ENCODE data around the gene AKR7A3. TPM values are rescaled to one million over a fixed set of nuclear protein-coding genes. Genes with fewer than 3 reads are reported as not detected.
"Not testable (repeated sequence)": the region's sequence is repeated elsewhere in the genome, so short reads cannot be mapped to it uniquely, and the experiment has no call there.

The AKR7A3 gene
- total RNA-seq, 1 experiment from 2014 or later = 0.22 TPM

- DNase-seq (ENCODE audit: extremely low read depth, low read depth) = no peak
Observed at GRCh38 chr1:19300211-19300610, 11.6 kb upstream of the AKR7A3 start.

- DNase-seq (ENCODE audit: extremely low read depth, low read depth) = no peak
Observed at GRCh38 chr1:19294638-19295037, 6.1 kb upstream of the AKR7A3 start.

GRCh38 chr1:19289244-19289643, 674 bp upstream of the AKR7A3 start:
- no peak for DNase-seq (ENCODE audit: extremely low read depth, low read depth)

- DNase-seq (ENCODE audit: extremely low read depth, low read depth) = no peak
Observed at GRCh38 chr1:19287436-19288185, 959 bp downstream of the AKR7A3 start.

GRCh38 chr1:19285807-19286206, 2.8 kb downstream of the AKR7A3 start:
- not testable (repeated sequence) for DNase-seq (ENCODE audit: extremely low read depth, low read depth)

- not testable (repeated sequence) for DNase-seq (ENCODE audit: extremely low read depth, low read depth)
Observed at GRCh38 chr1:19285366-19285765, 3.2 kb downstream of the AKR7A3 start.

- DNase-seq (ENCODE audit: extremely low read depth, low read depth) = no peak
Observed at GRCh38 chr1:19284881-19285280, 3.7 kb downstream of the AKR7A3 start.

GRCh38 chr1:19283891-19284290, 4.7 kb downstream of the AKR7A3 start:
- no peak for DNase-seq (ENCODE audit: extremely low read depth, low read depth)

GRCh38 chr1:19274636-19275035, 13.9 kb downstream of the AKR7A3 start:
- no peak for DNase-seq (ENCODE audit: extremely low read depth, low read depth)

GRCh38 chr1:19273844-19274531, 14.6 kb downstream of the AKR7A3 start:
- DNase-seq (ENCODE audit: extremely low read depth, low read depth) = not testable (repeated sequence)

GRCh38 chr1:19273106-19273843, 15.3 kb downstream of the AKR7A3 start:
- DNase-seq (ENCODE audit: extremely low read depth, low read depth) = no peak

- DNase-seq (ENCODE audit: extremely low read depth, low read depth) = no peak
Observed at GRCh38 chr1:19272064-19272463, 16.5 kb downstream of the AKR7A3 start.

- not testable (repeated sequence) for DNase-seq (ENCODE audit: extremely low read depth, low read depth)
Observed at GRCh38 chr1:19270343-19270730, 18.2 kb downstream of the AKR7A3 start.

- DNase-seq (ENCODE audit: extremely low read depth, low read depth) = not testable (repeated sequence)
Observed at GRCh38 chr1:19269427-19270342, 18.9 kb downstream of the AKR7A3 start.

GRCh38 chr1:19268445-19268844, 20.1 kb downstream of the AKR7A3 start:
- DNase-seq (ENCODE audit: extremely low read depth, low read depth) = no peak

- DNase-seq (ENCODE audit: extremely low read depth, low read depth) = no peak
Observed at GRCh38 chr1:19262744-19263143, 25.8 kb downstream of the AKR7A3 start.

GRCh38 chr1:19262047-19262446, 26.5 kb downstream of the AKR7A3 start:
- no peak for DNase-seq (ENCODE audit: extremely low read depth, low read depth)

- no peak for DNase-seq (ENCODE audit: extremely low read depth, low read depth)
Observed at GRCh38 chr1:19260211-19261138, 28.1 kb downstream of the AKR7A3 start.

GRCh38 chr1:19258353-19258752, 30.2 kb downstream of the AKR7A3 start:
- DNase-seq (ENCODE audit: extremely low read depth, low read depth) = no peak

Data from NCI-H460 (cell line).